Measurements from ENCODE around the gene PCBP3.
"Not testable (repeated sequence)": the region's sequence is repeated elsewhere in the genome, so short reads cannot be mapped to it uniquely, and the experiment has no call there.

Gene PCBP3

GRCh38 chr21:45802425-45802824 lies 158.9 kb downstream of the PCBP3 start:
- H3K4me2 ChIP-seq = peak overlapping the region in 10 of 11 experiments; percentile 18 to 81 (median 70); a peak in 19 of 22 replicates
- no peaks in the 10 kb centered on the region for H3K27me3 ChIP-seq
- H3K36me3 ChIP-seq = peaks cover 0 to 28% (median 11%) of the 10 kb centered on the region in 11 experiments; a peak in 15 of 22 replicates
- H3K9ac ChIP-seq = peak overlapping the region in 4 of 11 experiments; percentile 15 to 55 (median 50); a peak in 5 of 22 replicates
- peak overlapping the region in 4 of 11 experiments; percentile 6 to 47 (median 20); a peak in 3 of 22 replicates for H3K27ac ChIP-seq
- peaks cover 0 to 66% (median 53%) of the 10 kb centered on the region in 10 experiments; a peak in 18 of 20 replicates for H3K4me1 ChIP-seq
- peaks cover 0 to 10% (median 3%) of the 10 kb centered on the region in 11 experiments; a peak in 15 of 22 replicates for H3K9me3 ChIP-seq (replicated peaks in 1 of 11)
- H3K4me3 ChIP-seq = no peak overlapping the region
- peaks cover 0 to 85% (median 54%) of the 10 kb centered on the region in 11 experiments; a peak in 16 of 22 replicates for H4K20me1 ChIP-seq
- no peak for TF ChIP-seq Cebpa-rat (IDR thresholded peaks at IDR 0.05)

GRCh38 chr21:45802956-45803617 lies 159.6 kb downstream of the PCBP3 start:
- TF ChIP-seq Cebpa-rat (IDR thresholded peaks at IDR 0.05) = no peak
- Histone ChIP-seq H3K4me1 (peaks cover 0 to 66% (median 53%) of the 10 kb centered on the region in 10 experiments; a peak in 18 of 20 replicates), H3K27ac (no peak overlapping the region; a peak in 1 of 22 replicates), H3K9me3 (replicated peaks in 1 of 11) (peaks cover 4 to 17% (median 7%) of the 10 kb centered on the region in 11 experiments; a peak in 13 of 22 replicates), H3K4me3 (no peak overlapping the region), H3K27me3 (no peaks in the 10 kb centered on the region), H4K20me1 (peaks cover 0 to 84% (median 54%) of the 10 kb centered on the region in 11 experiments; a peak in 16 of 22 replicates), H3K36me3 (peaks cover 0 to 28% (median 16%) of the 10 kb centered on the region in 11 experiments; a peak in 15 of 22 replicates), H3K4me2 (peak overlapping the region in 9 of 11 experiments; percentile 44 to 81 (median 73); a peak in 18 of 22 replicates), H3K9ac (peak overlapping the region in 3 of 11 experiments; percentile 49 to 55 (median 51); a peak in 4 of 22 replicates)

GRCh38 chr21:45803618-45804340 lies 160.3 kb downstream of the PCBP3 start:
- Histone ChIP-seq H3K27ac (no peak overlapping the region), H4K20me1 (peaks cover 0 to 80% (median 54%) of the 10 kb centered on the region in 11 experiments; a peak in 16 of 22 replicates), H3K4me1 (peaks cover 0 to 66% (median 53%) of the 10 kb centered on the region in 10 experiments; a peak in 18 of 20 replicates), H3K9me3 (replicated peaks in 1 of 11) (peaks cover 4 to 19% (median 8%) of the 10 kb centered on the region in 11 experiments; a peak in 13 of 22 replicates), H3K27me3 (no peaks in the 10 kb centered on the region), H3K9ac (peak overlapping the region in 2 of 11 experiments; percentile 9 to 20; a peak in 3 of 22 replicates), H3K4me3 (no peak overlapping the region), H3K36me3 (peaks cover 0 to 28% (median 16%) of the 10 kb centered on the region in 11 experiments; a peak in 15 of 22 replicates), H3K4me2 (peak overlapping the region in 9 of 11 experiments; percentile 41 to 81 (median 73); a peak in 18 of 22 replicates)
- TF ChIP-seq Cebpa-rat (IDR thresholded peaks at IDR 0.05) = no peak

- peaks cover 4 to 19% (median 8%) of the 10 kb centered on the region in 11 experiments; a peak in 13 of 22 replicates for H3K9me3 ChIP-seq (replicated peaks in 1 of 11)
- peak overlapping the region in 1 of 10 experiments; percentile 22; a peak in 1 of 20 replicates for H3K4me3 ChIP-seq
- peaks cover 0 to 64% (median 53%) of the 10 kb centered on the region in 10 experiments; a peak in 18 of 20 replicates for H3K4me1 ChIP-seq
- peak overlapping the region in 8 of 11 experiments; percentile 67 to 81 (median 74); a peak in 15 of 22 replicates for H3K4me2 ChIP-seq
- H3K27me3 ChIP-seq = no peaks in the 10 kb centered on the region
- H3K27ac ChIP-seq = peak overlapping the region in 2 of 11 experiments; percentile 6 to 12; a peak in 1 of 22 replicates
- peaks cover 0 to 34% (median 16%) of the 10 kb centered on the region in 11 experiments; a peak in 15 of 22 replicates for H3K36me3 ChIP-seq
- peaks cover 0 to 74% (median 51%) of the 10 kb centered on the region in 11 experiments; a peak in 16 of 22 replicates for H4K20me1 ChIP-seq
- no peak for TF ChIP-seq Cebpa-rat (IDR thresholded peaks at IDR 0.05)
- peak overlapping the region in 3 of 11 experiments; percentile 10 to 56 (median 18); a peak in 2 of 22 replicates for H3K9ac ChIP-seq
Measured at GRCh38 chr21:45804809-45805313, 161.3 kb downstream of the PCBP3 start.

- Histone ChIP-seq H3K9me3 (replicated peaks in 1 of 11) (peaks cover 4 to 19% (median 8%) of the 10 kb centered on the region in 11 experiments; a peak in 13 of 22 replicates), H3K4me2 (peak overlapping the region in 8 of 11 experiments; percentile 67 to 81 (median 74); a peak in 14 of 22 replicates), H4K20me1 (peaks cover 0 to 71% (median 46%) of the 10 kb centered on the region in 11 experiments; a peak in 16 of 22 replicates), H3K36me3 (peaks cover 0 to 34% (median 16%) of the 10 kb centered on the region in 11 experiments; a peak in 15 of 22 replicates), H3K27me3 (no peaks in the 10 kb centered on the region), H3K9ac (peak overlapping the region in 1 of 11 experiments; percentile 18; a peak in 1 of 22 replicates), H3K4me3 (peak overlapping the region in 1 of 10 experiments; percentile 22; a peak in 1 of 20 replicates), H3K27ac (no peak overlapping the region), H3K4me1 (peaks cover 0 to 61% (median 53%) of the 10 kb centered on the region in 10 experiments; a peak in 18 of 20 replicates)
- TF ChIP-seq Cebpa-rat (IDR thresholded peaks at IDR 0.05) = no peak
Measured at GRCh38 chr21:45805321-45805720, 161.8 kb downstream of the PCBP3 start.

GRCh38 chr21:45806042-45806441 lies 162.5 kb downstream of the PCBP3 start:
- Histone ChIP-seq H3K27ac (no peak overlapping the region), H4K20me1 (peaks cover 0 to 64% (median 39%) of the 10 kb centered on the region in 11 experiments; a peak in 16 of 22 replicates), H3K4me1 (peaks cover 0 to 54% (median 46%) of the 10 kb centered on the region in 10 experiments; a peak in 18 of 20 replicates), H3K36me3 (peaks cover 0 to 30% (median 17%) of the 10 kb centered on the region in 11 experiments; a peak in 16 of 22 replicates), H3K4me2 (no peak overlapping the region), H3K4me3 (no peak overlapping the region), H3K27me3 (no peaks in the 10 kb centered on the region), H3K9ac (no peak overlapping the region), H3K9me3 (replicated peaks in 1 of 11) (peaks cover 4 to 20% (median 8%) of the 10 kb centered on the region in 11 experiments; a peak in 14 of 22 replicates)
- TF ChIP-seq Cebpa-rat (IDR thresholded peaks at IDR 0.05) = no peak

GRCh38 chr21:45808663-45809062 lies 165.1 kb downstream of the PCBP3 start:
- H3K9ac ChIP-seq, H3K27ac ChIP-seq, H3K4me2 ChIP-seq, H3K4me3 ChIP-seq, H3K27me3 ChIP-seq: not testable (repeated sequence)
- peaks cover 0 to 38% (median 13%) of the 10 kb centered on the region in 11 experiments; a peak in 15 of 22 replicates for H4K20me1 ChIP-seq
- H3K36me3 ChIP-seq = peaks cover 0 to 34% (median 21%) of the 10 kb centered on the region in 11 experiments; a peak in 16 of 22 replicates
- peaks cover 4 to 44% (median 20%) of the 10 kb centered on the region in 11 experiments; a peak in 17 of 22 replicates for H3K9me3 ChIP-seq (replicated peaks in 1 of 11)
- H3K4me1 ChIP-seq = peaks cover 0 to 28% (median 20%) of the 10 kb centered on the region in 10 experiments; a peak in 17 of 20 replicates
